T-helper 22 cell (primary cell): ENCODE measurements around the gene ZNF132.
A peak's percentile ranks its signal among the peaks of the same experiment; 100 is the strongest.
"Not testable (repeated sequence)": the region's sequence is repeated elsewhere in the genome, so short reads cannot be mapped to it uniquely, and the experiment has no call there.

Experiments used
- DNase-seq: peaks from one replicate; pipeline ENCODE4 v3.0.0-alpha.2; 2020; ENCODE audit warnings: low read depth

Gene ZNF132

GRCh38 chr19:58466760-58467589, 27.0 kb upstream of the ZNF132 start, which contains the start of gene ZNF324:
Gene ZNF324, plus strand, starts transcription at chr19:58467080. Its CDS starts 2,106 bp downstream, at chr19:58469186.
- peak; percentile 95 for DNase-seq

- DNase-seq, result no peak
Observed at GRCh38 chr19:58466089-58466759, 26.3 kb upstream of the ZNF132 start.

- DNase-seq, result no peak
Observed at GRCh38 chr19:58460039-58460438, 20.1 kb upstream of the ZNF132 start.

GRCh38 chr19:58456111-58456510, 16.2 kb upstream of the ZNF132 start:
- no peak for DNase-seq

- no peak for DNase-seq
Observed at GRCh38 chr19:58455306-58455705, 15.4 kb upstream of the ZNF132 start.

GRCh38 chr19:58453743-58454142, 13.8 kb upstream of the ZNF132 start:
- no peak for DNase-seq

GRCh38 chr19:58451358-58452101, 11.6 kb upstream of the ZNF132 start, which contains the start of gene ZNF324B:
Gene ZNF324B, plus strand, starts transcription at chr19:58451622. Its CDS starts 2,080 bp downstream, at chr19:58453702.
- DNase-seq, result peak; percentile 94

- DNase-seq, result no peak
Observed at GRCh38 chr19:58450856-58451357, 11.0 kb upstream of the ZNF132 start.

GRCh38 chr19:58449980-58450379, 10.0 kb upstream of the ZNF132 start:
- not testable (repeated sequence) for DNase-seq

GRCh38 chr19:58448860-58449259, 8.9 kb upstream of the ZNF132 start:
- not testable (repeated sequence) for DNase-seq

- DNase-seq, result not testable (repeated sequence)
Observed at GRCh38 chr19:58442986-58443385, 3.0 kb upstream of the ZNF132 start.

GRCh38 chr19:58440556-58440955, 603 bp upstream of the ZNF132 start:
- no peak for DNase-seq

GRCh38 chr19:58434217-58434616, 5.7 kb downstream of the ZNF132 start:
- DNase-seq, result no peak

- DNase-seq, result no peak
Observed at GRCh38 chr19:58429745-58430144, 10.2 kb downstream of the ZNF132 start.

- DNase-seq, result no peak
Observed at GRCh38 chr19:58428617-58429016, 11.3 kb downstream of the ZNF132 start.

GRCh38 chr19:58417071-58417470, 22.9 kb downstream of the ZNF132 start:
- DNase-seq, result no peak

- no peak for DNase-seq
Observed at GRCh38 chr19:58416604-58417003, 23.3 kb downstream of the ZNF132 start.

- no peak for DNase-seq
Observed at GRCh38 chr19:58409010-58409790, 30.8 kb downstream of the ZNF132 start.

GRCh38 chr19:58408152-58409009, 31.6 kb downstream of the ZNF132 start, which contains the start of gene ZNF584:
Gene ZNF584, plus strand, starts transcription at chr19:58408649. Its CDS starts 499 bp downstream, at chr19:58409148.
- peak; percentile 91 for DNase-seq

GRCh38 chr19:58407658-58408151, 32.2 kb downstream of the ZNF132 start:
- no peak for DNase-seq
